IPS-NIHi7 (cell line): ENCODE measurements around the gene GPR151.

Experiments
- DNase-seq: peaks from one replicate; pipeline ENCODE4 v3.0.0; 2012; ENCODE audit warnings: mixed read lengths; ENCODE audit errors: extremely low spot score

The GPR151 gene

DNA sequence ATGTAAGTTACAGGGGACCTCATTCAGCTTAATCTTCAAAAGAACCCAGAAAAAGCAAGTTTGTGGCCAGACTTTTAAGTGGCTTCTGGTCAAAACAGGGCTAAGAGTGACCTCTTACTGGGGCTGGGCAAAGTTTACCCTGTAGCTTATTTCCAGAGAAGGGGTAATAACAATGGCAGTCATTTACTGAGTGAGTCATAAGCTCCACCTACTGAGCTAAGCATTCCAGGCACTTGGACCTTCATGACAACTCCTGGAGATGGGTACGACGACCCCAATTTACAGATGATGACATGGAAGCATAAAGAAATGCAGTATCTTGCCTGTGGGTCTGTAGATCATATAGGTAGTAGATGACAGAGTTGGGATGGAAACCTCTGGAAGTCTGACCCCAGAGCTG is 4.7 kb upstream of the GPR151 start:
- DNase-seq: peak; percentile 55

DNA sequence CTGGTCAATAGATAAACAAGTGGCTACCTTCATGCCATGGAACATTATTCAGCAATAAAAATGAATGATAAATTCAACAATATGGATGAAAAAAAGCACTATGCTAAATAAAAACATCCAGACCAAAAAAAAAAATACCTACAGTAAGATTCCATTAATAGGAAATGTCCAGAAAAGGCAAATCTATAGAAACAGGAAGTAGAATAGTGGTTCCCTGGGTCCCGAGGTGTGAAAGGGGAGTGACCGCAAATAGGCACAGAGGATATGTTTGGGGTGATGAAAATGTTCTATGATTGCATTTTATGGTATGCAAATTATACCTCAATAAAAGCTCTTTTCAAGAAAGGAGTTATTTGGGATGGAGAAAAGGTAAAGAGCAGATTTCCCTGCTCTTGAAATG is 3.6 kb upstream of the GPR151 start:
- DNase-seq: no peak

- no peak for DNase-seq
Observed at GRCh38 chr5:146515473-146516150, 378 bp downstream of the GPR151 start.

GRCh38 chr5:146514575-146514974 is 1.4 kb downstream of the GPR151 start:
- no peak for DNase-seq

GRCh38 chr5:146513462-146513861 is 2.5 kb downstream of the GPR151 start:
- no peak for DNase-seq

- DNase-seq: no peak
Observed at GRCh38 chr5:146510559-146511125, 5.3 kb downstream of the GPR151 start.

DNA sequence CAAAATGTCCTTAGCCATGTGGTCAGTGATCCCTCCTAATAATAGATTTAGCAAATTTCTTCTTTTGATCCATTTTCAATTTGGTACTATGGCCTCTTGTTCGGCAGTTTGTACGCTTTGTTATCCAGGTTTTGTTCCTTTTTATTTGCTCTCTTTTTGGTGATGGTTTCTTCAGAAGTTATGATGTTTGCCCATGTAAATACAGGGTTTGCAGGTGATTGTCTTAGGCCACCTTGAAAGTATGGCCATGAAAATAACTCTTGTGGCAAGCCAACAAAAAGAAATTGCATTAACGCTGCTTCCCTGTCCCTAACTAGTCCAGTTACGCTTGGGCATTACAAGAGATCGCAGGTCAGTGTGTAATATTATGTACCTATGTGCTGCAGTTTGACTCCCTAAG is 8.6 kb downstream of the GPR151 start:
- no peak for DNase-seq

GRCh38 chr5:146499680-146500079 is 16.3 kb downstream of the GPR151 start:
- DNase-seq: no peak

GRCh38 chr5:146494656-146495055 is 21.3 kb downstream of the GPR151 start:
- DNase-seq: no peak

DNA sequence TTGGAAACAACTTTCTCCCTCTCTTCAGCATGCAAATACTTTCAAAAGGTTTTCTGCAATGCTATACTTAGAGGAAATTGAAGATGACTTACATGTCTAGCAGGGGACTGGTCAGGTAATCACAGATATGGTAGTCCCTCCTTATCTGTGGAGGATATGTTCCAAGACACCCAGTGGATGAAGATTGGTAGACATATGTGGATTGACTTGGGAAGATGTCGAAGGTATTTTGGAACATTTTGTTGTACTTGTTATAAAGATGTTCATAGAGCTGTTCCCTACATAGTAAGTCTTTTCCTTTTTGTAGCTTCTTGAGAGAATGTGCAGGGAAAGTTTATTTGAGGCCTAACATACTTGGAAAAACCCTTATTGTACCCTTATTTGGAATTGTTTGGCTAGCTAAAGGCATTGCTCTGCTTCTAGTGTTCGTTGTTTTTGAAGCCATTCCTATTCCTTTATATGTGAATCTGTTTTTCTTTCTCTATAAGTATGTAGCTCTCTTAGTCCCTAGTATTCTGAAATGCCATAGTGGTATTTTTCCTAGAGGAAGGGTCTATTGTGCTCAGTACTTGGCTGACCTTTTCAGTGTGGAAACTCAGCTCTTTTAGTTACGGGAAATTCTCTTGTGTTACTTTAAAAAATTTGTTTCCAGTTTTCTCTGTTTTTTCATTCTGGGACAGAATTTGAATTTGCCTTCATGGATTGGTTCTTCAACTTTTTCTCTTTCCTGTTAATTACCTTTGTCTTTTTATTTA is 25.7 kb downstream of the GPR151 start:
- no peak for DNase-seq

DNA sequence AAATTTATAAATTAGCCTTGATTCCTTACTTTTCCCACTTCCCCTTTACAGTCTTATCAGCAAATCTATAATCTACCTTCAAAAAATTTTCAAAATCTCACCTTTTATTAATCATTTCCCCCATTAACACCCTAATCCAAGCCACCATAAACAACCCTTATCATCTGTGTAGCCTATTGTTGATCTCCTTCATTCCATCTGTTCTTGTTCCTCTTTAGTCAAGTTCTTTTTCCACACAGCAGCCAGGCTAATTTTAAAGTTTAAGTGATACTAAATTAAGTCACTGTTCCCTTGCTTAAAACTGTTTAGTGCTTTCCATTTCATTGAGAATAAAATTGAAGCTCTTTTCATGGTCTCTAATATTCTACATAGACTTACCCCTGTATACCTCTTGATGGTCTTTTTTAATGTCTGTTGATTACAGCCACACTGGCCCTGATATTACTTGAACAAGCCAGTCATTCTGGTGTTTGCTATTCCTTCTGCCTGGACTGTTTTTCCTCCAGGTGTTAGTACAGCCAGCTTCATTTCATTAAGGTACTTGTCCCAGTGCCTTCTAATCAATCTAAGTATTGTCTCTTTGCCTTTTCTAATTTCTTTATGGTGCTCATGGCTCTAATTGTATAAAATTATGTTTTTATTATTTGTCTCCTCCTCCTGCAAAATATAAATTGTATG is 31.1 kb downstream of the GPR151 start:
- DNase-seq: no peak

DNA sequence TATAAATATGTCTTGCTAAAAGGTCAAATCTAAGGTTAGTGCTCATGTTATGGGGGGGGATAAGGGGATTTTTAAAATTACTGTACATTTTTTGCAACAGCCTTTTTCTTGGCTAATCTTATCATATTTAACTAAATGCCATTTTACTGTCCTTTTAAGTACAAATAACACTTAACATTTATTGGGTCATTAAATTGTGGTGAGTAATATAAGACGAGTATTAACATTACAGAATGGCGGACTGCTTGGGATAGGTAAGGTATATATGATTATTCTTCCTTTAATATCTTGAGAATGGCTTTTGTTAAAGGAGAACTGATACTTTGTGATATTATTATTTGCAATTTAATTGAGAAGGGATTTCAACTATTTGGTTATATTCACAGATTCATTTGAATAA is 33.2 kb downstream of the GPR151 start:
- DNase-seq: no peak

DNA sequence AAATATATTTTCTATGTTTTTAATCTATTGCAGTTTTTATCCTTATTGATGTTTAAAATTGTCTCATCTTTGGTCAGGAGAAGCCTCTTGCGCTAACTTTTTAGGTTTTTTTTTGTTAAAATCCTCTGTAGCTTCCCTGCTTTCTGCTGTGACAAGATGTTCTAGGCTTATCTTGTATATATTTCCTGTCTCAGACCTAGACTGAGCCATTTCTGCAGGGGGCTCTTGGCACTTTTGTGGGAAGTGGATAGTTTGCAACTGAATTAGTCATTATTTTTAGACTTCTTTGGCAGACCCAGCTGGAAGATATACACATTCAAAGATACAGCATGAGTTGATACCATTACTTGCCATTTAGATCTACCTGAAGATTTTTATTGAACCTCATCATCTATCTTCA is 40.1 kb downstream of the GPR151 start:
- DNase-seq: no peak

DNA sequence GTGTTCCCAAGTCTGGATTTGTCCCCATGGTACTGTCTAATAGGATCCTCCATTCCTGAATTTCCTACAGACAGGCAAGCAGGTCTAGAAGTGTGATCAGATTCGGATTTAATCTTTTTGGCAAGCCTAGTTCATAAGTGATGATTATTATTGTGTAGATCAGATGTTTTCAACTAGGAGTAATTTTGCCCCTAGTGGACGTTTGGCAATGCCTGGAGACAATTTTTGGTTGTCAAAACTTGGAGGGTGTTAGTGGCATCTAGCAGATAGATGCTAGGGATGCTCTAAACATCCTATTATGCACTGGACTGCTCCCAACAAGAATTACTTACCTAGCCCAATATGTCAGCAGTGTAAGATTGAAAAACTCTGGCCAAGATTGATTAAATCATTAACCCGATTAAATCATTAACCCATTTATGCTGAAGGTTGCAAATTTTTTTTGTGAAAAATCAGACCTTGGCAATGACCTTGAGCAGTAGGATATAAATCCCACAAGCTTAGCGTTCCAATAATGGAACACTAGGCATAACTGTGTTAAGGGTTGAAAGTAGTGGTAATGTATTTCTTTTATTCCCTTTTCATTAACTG is 40.7 kb downstream of the GPR151 start:
- DNase-seq: no peak

GRCh38 chr5:146474065-146474464 is 41.9 kb downstream of the GPR151 start:
- DNase-seq: no peak

DNA sequence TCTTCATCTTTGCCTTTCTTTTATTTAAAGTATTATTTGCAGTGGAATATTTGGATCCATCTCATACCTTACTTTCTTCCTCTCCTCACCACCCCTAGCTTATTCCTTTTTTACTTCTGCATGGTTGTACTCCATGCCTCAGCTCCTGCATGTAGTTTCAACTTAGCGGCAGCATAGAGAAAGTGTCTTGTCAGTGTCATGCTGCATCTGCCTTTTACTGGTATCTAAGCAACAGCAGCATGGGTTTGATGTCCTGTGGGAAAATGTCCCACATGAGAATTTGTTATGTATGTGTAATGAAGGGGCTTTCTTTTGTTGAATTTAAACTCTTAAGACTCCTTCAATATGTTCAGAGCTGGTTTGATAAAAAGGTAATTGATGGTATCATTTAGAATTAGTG is 48.2 kb downstream of the GPR151 start:
- DNase-seq: no peak

- DNase-seq: no peak
Observed at GRCh38 chr5:146466521-146467349, 49.3 kb downstream of the GPR151 start.

- no peak for DNase-seq
Observed at GRCh38 chr5:146463446-146463845, 52.5 kb downstream of the GPR151 start.
